Neural cell (in vitro differentiated cells): ENCODE results near the gene IGF2R. TPM values are rescaled to one million over a fixed set of nuclear protein-coding genes. Genes with fewer than 3 reads are reported as not detected.

ENCODE experiments used
- H2AFZ ChIP-seq: fragments of 200-600, 300-800 bp; sonication (generic), shearing (Covaris generic); 2 replicates; pipeline ENCODE4 v1.6.0; 2014; ENCODE audit warnings: low read depth, mild to moderate bottlenecking, antibody characterized with exemption, low read length, moderate library complexity
- H3F3A ChIP-seq: fragments of 200-600 bp; shearing (Covaris generic); 2 replicates; pipeline ENCODE4 v1.6.1; 2016; ENCODE audit warnings: mild to moderate bottlenecking, moderate library complexity, mixed read lengths, antibody characterized with exemption, low read length; ENCODE audit not compliant: insufficient read depth, poor library complexity, severe bottlenecking
- H3K27ac ChIP-seq: fragments of 200-600, 300-800 bp; sonication (generic), shearing (Covaris generic); 2 replicates; pipeline ENCODE4 v1.5.1; 2014; ENCODE audit warnings: mild to moderate bottlenecking, low read length, moderate library complexity
- H3K27me3 ChIP-seq: fragments of 300-800, 200-600 bp; sonication (generic), shearing (Covaris generic); 2 replicates; pipeline ENCODE4 v1.6.0; 2014; ENCODE audit warnings: mild to moderate bottlenecking, low read depth, low read length, moderate library complexity; ENCODE audit not compliant: insufficient read depth
- H3K36me3 ChIP-seq: fragments of 300-800, 200-600 bp; sonication (generic), shearing (Covaris generic); 2 replicates; pipeline ENCODE4 v1.5.1; 2014; ENCODE audit warnings: mild to moderate bottlenecking, antibody characterized with exemption, low read length, moderate library complexity; ENCODE audit not compliant: insufficient read depth
- H3K4me2 ChIP-seq: fragments of 300-800, 200-600 bp; sonication (generic), shearing (Covaris generic); 2 replicates; pipeline ENCODE4 v1.6.0; 2014; ENCODE audit warnings: mild to moderate bottlenecking, low read length
- H3K4me3 ChIP-seq: fragments of 300-800, 200-600 bp; sonication (generic), shearing (Covaris generic); 2 replicates; pipeline ENCODE4 v1.5.1; 2014; ENCODE audit warnings: mild to moderate bottlenecking, low read length, moderate library complexity
- H3K79me2 ChIP-seq: fragments of 200-600 bp; shearing (Covaris generic); replicated peaks from 2 replicates; pipeline ENCODE4 v1.6.0; 2014; ENCODE audit warnings: mild to moderate bottlenecking, low read length, moderate library complexity; ENCODE audit not compliant: insufficient read depth
- H3K9ac ChIP-seq: fragments of 300-800, 200-600 bp; sonication (generic), shearing (Covaris generic); 2 replicates; pipeline ENCODE4 v1.6.1; 2016; ENCODE audit warnings: mild to moderate bottlenecking, low read length, mixed read lengths
- H3K9me2 ChIP-seq: fragments of 200-600 bp; shearing (Covaris generic); 2 replicates; pipeline ENCODE4 v1.6.1; 2016; ENCODE audit warnings: mild to moderate bottlenecking, low read length, mixed read lengths; ENCODE audit not compliant: insufficient read depth
- H3K9me3 ChIP-seq: fragments of 200-600, 300-800 bp; sonication (generic), shearing (Covaris generic); 2 replicates; pipeline ENCODE4 v1.6.1; 2016; ENCODE audit warnings: mild to moderate bottlenecking, mixed run types, low read length, moderate library complexity, mixed read lengths
- H4K20me1 ChIP-seq: fragments of 200-600 bp; shearing (Covaris generic); 2 replicates; pipeline ENCODE4 v1.6.1; 2016; ENCODE audit warnings: mild to moderate bottlenecking, mixed run types; ENCODE audit not compliant: insufficient read depth
- CTCF ChIP-seq: fragments of 450-650 bp; IDR thresholded peaks from 2 replicates; pipeline ENCODE4 v1.5.1; 2014; ENCODE audit warnings: antibody characterized with exemption, mild to moderate bottlenecking, moderate library complexity; ENCODE audit not compliant: poor library complexity, severe bottlenecking
- EP300 ChIP-seq: fragments of 450-650 bp; conservative IDR thresholded peaks from 2 replicates; pipeline ENCODE4 v1.6.1; 2014; ENCODE audit warnings: antibody characterized with exemption, mild to moderate bottlenecking, moderate library complexity; ENCODE audit not compliant: poor library complexity, severe bottlenecking
- EZH2 ChIP-seq: fragments of 200-600, 300-800 bp; shearing (Covaris generic), sonication (generic); IDR thresholded peaks from 2 replicates; pipeline ENCODE4 v1.6.1; 2014; ENCODE audit warnings: antibody characterized with exemption, low read length, borderline replicate concordance, mild to moderate bottlenecking; ENCODE audit not compliant: insufficient read depth, poor library complexity, severe bottlenecking
- MXI1 ChIP-seq: fragments of 450-650 bp; conservative IDR thresholded peaks from 2 replicates; pipeline ENCODE4 v1.6.1; 2014; ENCODE audit warnings: antibody characterized with exemption, mild to moderate bottlenecking; ENCODE audit not compliant: poor library complexity, severe bottlenecking
- POLR2AphosphoS5 ChIP-seq: IDR thresholded peaks from 2 replicates; pipeline ENCODE4 v1.6.1; 2012
- RAD21 ChIP-seq: fragments of 450-650 bp; conservative IDR thresholded peaks from 2 replicates; pipeline ENCODE4 v1.6.1; 2014; ENCODE audit warnings: antibody characterized with exemption, mild to moderate bottlenecking, moderate library complexity
- REST ChIP-seq: IDR thresholded peaks from 2 replicates; pipeline ENCODE4 v1.6.1; 2012; ENCODE audit warnings: borderline replicate concordance
- SMC3 ChIP-seq: fragments of 450-650 bp; conservative IDR thresholded peaks from 2 replicates; pipeline ENCODE4 v1.6.1; 2014; ENCODE audit warnings: antibody characterized with exemption, mild to moderate bottlenecking, moderate library complexity; ENCODE audit not compliant: poor library complexity
- TAF1 ChIP-seq: IDR thresholded peaks from 2 replicates; pipeline ENCODE4 v1.6.1; 2012; ENCODE audit warnings: low read depth
- polyA plus RNA-seq: library from polyadenylated mRNA; depleted of rRNA; stranded (reverse); fragments of >200 nt; gene quantifications from 2 replicates; pipeline ENCODE4 v1.2.3, GENCODE V29; 2014

IGF2R gene
- polyA plus RNA-seq, 1 donor from 2014 or later = 15.0 TPM

GRCh38 chr6:160049346-160049745, 80.5 kb downstream of the IGF2R start:
- Histone ChIP-seq H3K9me2 (no peaks in the 10 kb centered on the region), H3K27me3 (no peaks in the 10 kb centered on the region), H3K4me3 (no peak overlapping the region), H3K9me3 (no peaks in the 10 kb centered on the region), H3K4me2 (no peak overlapping the region), H2AFZ (no peak overlapping the region), H3K36me3 (peaks cover 3% of the 10 kb centered on the region), H3K27ac (no peak overlapping the region), H3F3A (no peaks in the 10 kb centered on the region), H3K9ac (no peak overlapping the region), H3K79me2 (no peaks in the 10 kb centered on the region), H4K20me1 (no peaks in the 10 kb centered on the region)
- TF ChIP-seq TAF1 = no peak
- TF ChIP-seq EZH2 = no peak

DNA sequence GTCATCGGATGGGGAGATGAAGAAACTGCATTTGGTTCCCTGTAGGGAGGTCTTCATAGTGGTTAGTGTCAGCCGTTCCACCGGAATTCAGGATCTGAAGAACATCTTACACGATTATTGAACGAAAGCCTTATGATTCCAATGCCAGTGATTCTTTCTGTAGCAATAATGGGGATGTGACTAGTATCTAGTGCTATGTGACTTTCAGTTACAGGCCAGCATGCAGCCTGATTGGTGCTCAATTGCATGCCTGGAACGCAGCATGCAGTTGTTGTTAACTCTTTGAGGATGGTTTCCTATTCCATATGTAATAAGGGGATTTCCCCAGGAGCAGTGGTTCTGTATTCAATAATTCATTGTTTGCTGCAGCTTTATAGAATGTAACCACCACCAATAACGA, 81.1 kb downstream of the IGF2R start:
- Histone ChIP-seq H2AFZ (no peak overlapping the region), H4K20me1 (no peaks in the 10 kb centered on the region), H3K27me3 (no peaks in the 10 kb centered on the region), H3K9me2 (no peaks in the 10 kb centered on the region), H3K4me3 (no peak overlapping the region), H3F3A (no peaks in the 10 kb centered on the region), H3K4me2 (no peak overlapping the region), H3K79me2 (no peaks in the 10 kb centered on the region), H3K36me3 (peaks cover 3% of the 10 kb centered on the region), H3K9ac (no peak overlapping the region), H3K27ac (no peak overlapping the region), H3K9me3 (no peaks in the 10 kb centered on the region)
- TF ChIP-seq POLR2AphosphoS5 (no peak), CTCF (no peak), EP300 (no peak), TAF1 (no peak), SMC3 (no peak), EZH2 (no peak), REST (no peak), RAD21 (no peak), MXI1 (no peak)

DNA sequence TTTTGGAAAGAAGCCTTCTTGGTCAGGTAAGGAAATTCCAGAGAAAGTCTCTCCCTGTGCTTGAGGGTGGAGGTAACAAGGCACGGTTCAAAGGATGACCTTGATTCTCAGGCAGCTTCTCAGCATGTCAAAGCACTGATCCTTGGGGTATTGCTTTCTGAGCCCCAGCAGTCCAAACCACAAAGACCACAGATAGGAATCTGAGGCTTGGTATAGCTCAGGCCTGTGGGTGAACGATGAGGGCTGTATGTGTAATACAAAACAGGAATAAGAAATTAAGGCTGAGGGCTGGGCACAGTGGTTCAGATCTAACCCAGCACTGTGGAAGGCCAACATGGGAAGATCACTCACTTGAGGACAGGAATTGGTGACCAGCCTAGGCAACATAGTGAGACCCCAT, 82.5 kb downstream of the IGF2R start:
- peaks cover 4% of the 10 kb centered on the region for H3K36me3 ChIP-seq
- H3K9me3 ChIP-seq = no peaks in the 10 kb centered on the region
- H3K4me2 ChIP-seq = no peak overlapping the region
- H4K20me1 ChIP-seq = no peaks in the 10 kb centered on the region
- no peaks in the 10 kb centered on the region for H3K27me3 ChIP-seq
- TF ChIP-seq EP300 (no peak), SMC3 (no peak), REST (no peak), RAD21 (no peak), CTCF (no peak), POLR2AphosphoS5 (no peak), MXI1 (no peak), EZH2 (no peak), TAF1 (no peak)
- no peak overlapping the region for H3K4me3 ChIP-seq
- H3K9me2 ChIP-seq = no peaks in the 10 kb centered on the region
- no peaks in the 10 kb centered on the region for H3F3A ChIP-seq
- H3K9ac ChIP-seq = no peak overlapping the region
- no peaks in the 10 kb centered on the region for H3K79me2 ChIP-seq
- no peak overlapping the region for H3K27ac ChIP-seq
- H2AFZ ChIP-seq = no peak overlapping the region
